T-helper 22 cell (primary cell): ENCODE data around the gene S1PR1.

ENCODE experiments used
- DNase-seq: peaks from one replicate; pipeline ENCODE4 v3.0.0-alpha.2; 2020; ENCODE audit warnings: low read depth

S1PR1 gene

GRCh38 chr1:101245246-101245927, 8.6 kb downstream of the S1PR1 start:
- no peak for DNase-seq

GRCh38 chr1:101247404-101248287, 10.8 kb downstream of the S1PR1 start:
- DNase-seq: no peak

GRCh38 chr1:101250222-101250621, 13.4 kb downstream of the S1PR1 start:
- DNase-seq: no peak

- DNase-seq: no peak
These were observed 13.9 kb downstream of the S1PR1 start for GRCh38 chr1:101250656-101251272.

- DNase-seq: no peak
These were observed 14.7 kb downstream of the S1PR1 start for GRCh38 chr1:101251504-101251903.

GRCh38 chr1:101253976-101254674, 17.3 kb downstream of the S1PR1 start:
- DNase-seq: no peak

GRCh38 chr1:101257500-101258325, 20.9 kb downstream of the S1PR1 start:
- DNase-seq: no peak

GRCh38 chr1:101259744-101260148, 22.9 kb downstream of the S1PR1 start:
- DNase-seq: no peak

GRCh38 chr1:101260556-101261350, 23.9 kb downstream of the S1PR1 start:
- DNase-seq: no peak

GRCh38 chr1:101261623-101262022, 24.8 kb downstream of the S1PR1 start:
- DNase-seq: no peak

- DNase-seq: no peak
These were observed 25.2 kb downstream of the S1PR1 start for GRCh38 chr1:101262060-101262459.

GRCh38 chr1:101262630-101263348, 26.0 kb downstream of the S1PR1 start:
- peak; percentile 7 for DNase-seq

- no peak for DNase-seq
These were observed 27.9 kb downstream of the S1PR1 start for GRCh38 chr1:101264697-101265096.

GRCh38 chr1:101265684-101266083, 28.9 kb downstream of the S1PR1 start:
- no peak for DNase-seq

GRCh38 chr1:101267082-101267481, 30.3 kb downstream of the S1PR1 start:
- no peak for DNase-seq

GRCh38 chr1:101268893-101269292, 32.1 kb downstream of the S1PR1 start:
- no peak for DNase-seq

- DNase-seq: no peak
These were observed 38.9 kb downstream of the S1PR1 start for GRCh38 chr1:101275672-101276071.

GRCh38 chr1:101276818-101277217, 40.0 kb downstream of the S1PR1 start:
- no peak for DNase-seq

GRCh38 chr1:101278238-101278637, 41.4 kb downstream of the S1PR1 start:
- no peak for DNase-seq

- DNase-seq: no peak
These were observed 42.0 kb downstream of the S1PR1 start for GRCh38 chr1:101278845-101279244.
